Hepatocyte (in vitro differentiated cells): Measurements from ENCODE around the gene ACO1. TPM values are rescaled to one million over a fixed set of nuclear protein-coding genes. Genes with fewer than 3 reads are reported as not detected.

ENCODE experiments used
- DNase-seq: peaks from one replicate; pipeline ENCODE4 v3.0.0-alpha.2; 2016; ENCODE audit warnings: low spot score
- H2AFZ ChIP-seq: fragments of 200-600 bp; sonication (generic); 2 replicates; pipeline ENCODE4 v1.6.0; 2016; ENCODE audit warnings: antibody characterized with exemption, mild to moderate bottlenecking
- H3K27ac ChIP-seq: fragments of 200-600 bp; sonication (generic); 2 replicates; pipeline ENCODE4 v1.5.1; 2016; ENCODE audit warnings: mild to moderate bottlenecking
- H3K27me3 ChIP-seq: fragments of 200-600 bp; sonication (generic); 2 replicates; pipeline ENCODE4 v1.6.1; 2016
- H3K36me3 ChIP-seq: fragments of 200-600 bp; sonication (generic); replicated peaks from 2 replicates; pipeline ENCODE4 v1.5.1; 2016; ENCODE audit warnings: low read depth; ENCODE audit not compliant: insufficient read depth
- H3K4me1 ChIP-seq: fragments of 200-600 bp; sonication (generic); 2 replicates; pipeline ENCODE4 v1.5.1; 2016; ENCODE audit warnings: mild to moderate bottlenecking, moderate library complexity; ENCODE audit not compliant: insufficient read depth
- H3K4me2 ChIP-seq: fragments of 200-600 bp; sonication (generic); 2 replicates; pipeline ENCODE4 v1.6.0; 2016
- H3K4me3 ChIP-seq: fragments of 200-600 bp; sonication (generic); 2 replicates; pipeline ENCODE4 v1.5.1; 2016; ENCODE audit warnings: mild to moderate bottlenecking
- H3K79me2 ChIP-seq: fragments of 200-600 bp; sonication (generic); 2 replicates; pipeline ENCODE4 v1.6.0; 2017; ENCODE audit warnings: mild to moderate bottlenecking
- H3K9me2 ChIP-seq: fragments of 200-600 bp; sonication (generic); replicated peaks from 2 replicates; pipeline ENCODE4 v1.6.0; 2017; ENCODE audit warnings: mild to moderate bottlenecking; ENCODE audit not compliant: insufficient read depth
- H3K9me3 ChIP-seq: fragments of 200-600 bp; sonication (generic); 2 replicates; pipeline ENCODE4 v1.5.1; 2016; ENCODE audit warnings: low read depth, mild to moderate bottlenecking
- H4K20me1 ChIP-seq: fragments of 200-600 bp; sonication (generic); 2 replicates; pipeline ENCODE4 v1.6.0; 2016; ENCODE audit warnings: mild to moderate bottlenecking; ENCODE audit not compliant: insufficient read depth, poor library complexity, severe bottlenecking
- CTCF ChIP-seq: fragments of 200-600 bp; sonication (generic); IDR thresholded peaks from 2 replicates; pipeline ENCODE4 v1.5.1; 2016; ENCODE audit warnings: antibody characterized with exemption, mild to moderate bottlenecking; ENCODE audit not compliant: poor library complexity
- EZH2 ChIP-seq: fragments of 200-600 bp; sonication (generic); IDR thresholded peaks from 2 replicates; pipeline ENCODE4 v1.6.1; 2016; ENCODE audit warnings: antibody characterized with exemption, mild to moderate bottlenecking, borderline replicate concordance
- EZH2phosphoT487 ChIP-seq: fragments of 200-600 bp; sonication (generic); IDR thresholded peaks from one replicate; pipeline ENCODE4 v1.6.1; 2018; ENCODE audit warnings: antibody characterized with exemption, mild to moderate bottlenecking, low read depth, moderate library complexity; ENCODE audit not compliant: unreplicated experiment, severe bottlenecking
- WGBS: methylation state at CpG from one replicate; pipeline ENCODE4 v1.1.6; 2016; ENCODE audit warnings: low lambda C conversion rate; ENCODE audit errors: missing lambda C conversion rate; 5-methylcytosine and 5-hydroxymethylcytosine counted together
- polyA plus RNA-seq: library from polyadenylated mRNA; unstranded; fragments of >200 nt; fragmentation: Nextera tagmentation; extraction: Ambion mirVana; gene quantifications from 2 replicates; pipeline ENCODE4 v1.2.1, GENCODE V29; 2016
- total RNA-seq: library from RNA; depleted of rRNA; stranded (reverse); fragments of >200 nt; gene quantifications from 2 replicates; pipeline ENCODE4 v1.2.3, GENCODE V29; 2014

The ACO1 gene
- total and polyA plus RNA-seq, 2 experiments from 2014 or later: 46.1 to 65.7 TPM

- no peak for DNase-seq
These were observed 20.4 kb downstream of the ACO1 start for GRCh38 chr9:32404856-32405255.

GRCh38 chr9:32405506-32405905, 21.1 kb downstream of the ACO1 start:
- Histone ChIP-seq H4K20me1 (no peaks in the 10 kb centered on the region), H2AFZ (no peak overlapping the region), H3K9me3 (no peaks in the 10 kb centered on the region), H3K9me2 (no peaks in the 10 kb centered on the region), H3K79me2 (peaks cover 14% of the 10 kb centered on the region), H3K36me3 (no peaks in the 10 kb centered on the region), H3K4me1 (no peaks in the 10 kb centered on the region), H3K4me2 (no peak overlapping the region), H3K27ac (no peak overlapping the region), H3K27me3 (no peaks in the 10 kb centered on the region), H3K4me3 (no peak overlapping the region)
- DNase-seq: no peak
- TF ChIP-seq EZH2: no peak
- TF ChIP-seq EZH2phosphoT487: no peak
- no peak for TF ChIP-seq CTCF
- WGBS: 94% methylated on average over 2 of the region's 2 CpGs

More at GRCh38 chr9:32404856-32405255, 20.4 kb downstream of the ACO1 start:
- no peaks in the 10 kb centered on the region for H3K9me2 ChIP-seq
- no peak overlapping the region for H2AFZ ChIP-seq
- no peaks in the 10 kb centered on the region for H3K9me3 ChIP-seq
- no peak overlapping the region for H3K4me3 ChIP-seq
- H3K79me2 ChIP-seq: peaks cover 20% of the 10 kb centered on the region
- no peaks in the 10 kb centered on the region for H3K36me3 ChIP-seq
- no peak overlapping the region for H3K27ac ChIP-seq
- H4K20me1 ChIP-seq: no peaks in the 10 kb centered on the region
- WGBS: 84% methylated on average over 8 of the region's 8 CpGs
- no peaks in the 10 kb centered on the region for H3K27me3 ChIP-seq
- H3K4me1 ChIP-seq: no peaks in the 10 kb centered on the region
- no peak overlapping the region for H3K4me2 ChIP-seq
- TF ChIP-seq EZH2phosphoT487 (no peak), CTCF (no peak), EZH2 (no peak)

- Histone ChIP-seq H3K79me2 (peaks cover 11% of the 10 kb centered on the region), H4K20me1 (no peaks in the 10 kb centered on the region), H3K9me3 (no peaks in the 10 kb centered on the region), H3K4me2 (no peak overlapping the region), H3K4me3 (no peak overlapping the region), H3K4me1 (no peaks in the 10 kb centered on the region), H3K36me3 (no peaks in the 10 kb centered on the region), H3K27ac (no peak overlapping the region), H3K9me2 (no peaks in the 10 kb centered on the region), H2AFZ (no peak overlapping the region), H3K27me3 (no peaks in the 10 kb centered on the region)
- 96% methylated on average over 3 of the region's 3 CpGs for WGBS
- DNase-seq: no peak
- TF ChIP-seq CTCF (no peak), EZH2phosphoT487 (no peak), EZH2 (no peak)
These were observed 21.6 kb downstream of the ACO1 start for GRCh38 chr9:32406046-32406445.

GRCh38 chr9:32411753-32412152, 27.3 kb downstream of the ACO1 start:
- H3K4me3 ChIP-seq: no peak overlapping the region
- H4K20me1 ChIP-seq: no peaks in the 10 kb centered on the region
- no peak for DNase-seq
- TF ChIP-seq EZH2 (no peak), CTCF (no peak), EZH2phosphoT487 (no peak)
- H3K9me3 ChIP-seq: no peaks in the 10 kb centered on the region
- no peak overlapping the region for H3K4me2 ChIP-seq
- no peaks in the 10 kb centered on the region for H3K27me3 ChIP-seq
- H2AFZ ChIP-seq: no peak overlapping the region
- H3K4me1 ChIP-seq: no peaks in the 10 kb centered on the region
- WGBS: 93% methylated on average over 3 of the region's 3 CpGs
- H3K79me2 ChIP-seq: no peaks in the 10 kb centered on the region
- H3K36me3 ChIP-seq: no peaks in the 10 kb centered on the region
- H3K9me2 ChIP-seq: no peaks in the 10 kb centered on the region
- no peak overlapping the region for H3K27ac ChIP-seq
